ENCODE measurements around the gene PRKCE. TPM values are rescaled to one million over a fixed set of nuclear protein-coding genes. Genes with fewer than 3 reads are reported as not detected.

PRKCE gene
- polyA plus RNA-seq, 3 donors, result 1.3 to 7.7 (median 2.3) TPM

DNA sequence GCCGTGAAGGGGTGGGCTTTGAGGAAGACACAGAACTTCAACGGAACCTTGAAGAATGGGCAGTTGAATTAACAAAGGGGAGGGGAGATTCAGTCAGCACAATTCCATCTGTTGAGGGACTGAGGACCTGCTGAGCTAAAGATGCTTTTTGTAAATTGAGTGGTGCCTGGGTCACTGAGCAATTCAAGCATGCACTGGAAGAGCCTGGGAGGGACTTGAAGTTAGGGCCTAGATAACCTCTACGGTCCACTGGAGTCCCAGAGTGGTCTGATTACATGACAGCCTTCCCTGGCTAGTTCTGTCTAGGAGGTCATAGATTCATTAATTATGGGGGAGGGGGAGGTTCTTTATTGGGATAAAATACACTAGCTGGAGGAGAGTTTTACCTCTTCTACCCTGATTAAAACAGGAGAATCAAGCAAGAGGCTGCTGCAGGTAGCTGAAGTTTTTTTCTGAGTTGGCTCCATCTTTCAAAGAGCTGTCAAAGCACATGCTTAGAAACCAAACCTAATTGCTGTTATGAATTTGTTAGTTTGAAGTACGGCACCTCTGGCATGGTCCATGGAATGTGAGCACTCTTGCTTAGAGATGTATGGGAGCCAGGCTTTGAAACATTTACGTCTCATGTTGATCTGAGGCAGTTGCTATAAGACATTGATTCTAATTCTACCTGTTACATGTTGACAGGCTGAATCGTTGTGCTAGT, 290.2 kb downstream of the PRKCE start:
- H3K27me3 ChIP-seq (ENCODE audit: control insufficient read depth in 2 of 2, insufficient read depth in 2 of 2, low read length in 2 of 2), result no peaks in the 10 kb centered on the region
- Mint-ChIP-seq H3K27ac (no peak overlapping the region), H3K4me1 (peaks cover 7% of the 10 kb centered on the region), H3K9me3 (peaks cover 0 to 4% (median 0%) of the 10 kb centered on the region in 7 donors), H3K36me3 (peaks cover 10 to 13% of the 10 kb centered on the region in 2 donors), H3K27me3 (ENCODE audit: low read depth in 3 of 3) (peaks cover 0 to 2% (median 0%) of the 10 kb centered on the region in 3 donors), H3K4me3 (no peak overlapping the region)
- TF ChIP-seq, protein P1, sequence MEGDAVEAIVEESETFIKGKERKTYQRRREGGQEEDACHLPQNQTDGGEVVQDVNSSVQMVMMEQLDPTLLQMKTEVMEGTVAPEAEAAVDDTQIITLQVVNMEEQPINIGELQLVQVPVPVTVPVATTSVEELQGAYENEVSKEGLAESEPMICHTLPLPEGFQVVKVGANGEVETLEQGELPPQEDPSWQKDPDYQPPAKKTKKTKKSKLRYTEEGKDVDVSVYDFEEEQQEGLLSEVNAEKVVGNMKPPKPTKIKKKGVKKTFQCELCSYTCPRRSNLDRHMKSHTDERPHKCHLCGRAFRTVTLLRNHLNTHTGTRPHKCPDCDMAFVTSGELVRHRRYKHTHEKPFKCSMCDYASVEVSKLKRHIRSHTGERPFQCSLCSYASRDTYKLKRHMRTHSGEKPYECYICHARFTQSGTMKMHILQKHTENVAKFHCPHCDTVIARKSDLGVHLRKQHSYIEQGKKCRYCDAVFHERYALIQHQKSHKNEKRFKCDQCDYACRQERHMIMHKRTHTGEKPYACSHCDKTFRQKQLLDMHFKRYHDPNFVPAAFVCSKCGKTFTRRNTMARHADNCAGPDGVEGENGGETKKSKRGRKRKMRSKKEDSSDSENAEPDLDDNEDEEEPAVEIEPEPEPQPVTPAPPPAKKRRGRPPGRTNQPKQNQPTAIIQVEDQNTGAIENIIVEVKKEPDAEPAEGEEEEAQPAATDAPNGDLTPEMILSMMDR (IDR thresholded peaks at IDR 0.05), result no peak
- H3K4me1 ChIP-seq (ENCODE audit: control insufficient read depth in 1 of 2, insufficient read depth in 2 of 2, low read length in 2 of 2), result no peaks in the 10 kb centered on the region
- peaks cover 5% of the 10 kb centered on the region for H4K20me1 ChIP-seq (ENCODE audit: insufficient read depth, low read length)
- H3K4me2 ChIP-seq (replicated peaks; ENCODE audit: extremely low read depth, low read length, poor library complexity, severe bottlenecking), result no peak overlapping the region
- H3K79me2 ChIP-seq (ENCODE audit: insufficient read depth, low read length), result no peaks in the 10 kb centered on the region
- H3K27ac ChIP-seq (ENCODE audit: low read depth in 1 of 2, low read length in 2 of 2), result no peak overlapping the region
- WGBS (ENCODE audit: insufficient coverage), result 100% methylated on average over 4 of the region's 6 CpGs
- no peak for DNase-seq
- no peaks in the 10 kb centered on the region for H3K9me3 ChIP-seq (replicated peaks in 1 of 2; ENCODE audit: control insufficient read depth in 1 of 2, insufficient read depth in 1 of 2, low read length in 2 of 2)
- no peak overlapping the region for H2AFZ ChIP-seq (ENCODE audit: insufficient read depth, low read depth, low read length, poor library complexity, severe bottlenecking)
- intact Hi-C loops (cut with micrococcal nuclease), result no loop called here
- H3K9ac ChIP-seq (ENCODE audit: insufficient read depth, low read length, poor library complexity, severe bottlenecking), result no peak overlapping the region
- H3K36me3 ChIP-seq (replicated peaks in 1 of 2; ENCODE audit: control insufficient read depth in 1 of 2, insufficient read depth in 2 of 2, low read length in 2 of 2), result no peaks in the 10 kb centered on the region
- H3K4me3 ChIP-seq (replicated peaks in 1 of 3; ENCODE audit: low read depth in 2 of 3, low read length in 3 of 3), result no peak overlapping the region

DNA sequence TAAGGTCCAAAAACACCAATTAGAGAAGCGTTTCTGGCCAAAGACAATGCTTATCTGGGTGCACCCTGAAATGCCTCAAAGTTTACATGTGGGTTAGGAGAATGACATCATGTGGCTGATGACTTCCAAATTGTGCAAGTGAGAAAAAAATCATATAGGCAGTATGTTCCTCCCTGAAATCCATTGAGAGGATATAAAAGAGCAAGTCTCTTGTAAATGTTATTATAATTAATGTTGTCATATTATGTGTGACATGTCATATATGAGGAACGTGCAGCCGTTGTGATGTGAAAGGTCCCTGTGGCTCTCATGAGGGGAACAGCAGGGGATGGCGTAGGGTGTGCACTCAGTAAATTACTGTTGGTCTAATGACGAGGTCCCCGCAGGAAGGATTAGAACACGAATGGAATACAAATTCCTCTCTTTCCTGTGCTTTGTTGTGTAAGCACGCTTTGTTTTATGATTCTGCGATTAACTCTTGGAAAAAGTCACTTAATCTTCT, 290.8 kb downstream of the PRKCE start:
- Histone ChIP-seq H3K9ac (ENCODE audit: insufficient read depth, low read length, poor library complexity, severe bottlenecking) (no peak overlapping the region), H3K4me1 (ENCODE audit: control insufficient read depth in 1 of 2, insufficient read depth in 2 of 2, low read length in 2 of 2) (no peaks in the 10 kb centered on the region), H3K4me3 (replicated peaks in 1 of 3; ENCODE audit: low read depth in 2 of 3, low read length in 3 of 3) (no peak overlapping the region), H2AFZ (ENCODE audit: insufficient read depth, low read depth, low read length, poor library complexity, severe bottlenecking) (no peak overlapping the region), H3K36me3 (replicated peaks in 1 of 2; ENCODE audit: control insufficient read depth in 1 of 2, insufficient read depth in 2 of 2, low read length in 2 of 2) (no peaks in the 10 kb centered on the region), H4K20me1 (ENCODE audit: insufficient read depth, low read length) (peaks cover 10% of the 10 kb centered on the region), H3K4me2 (replicated peaks; ENCODE audit: extremely low read depth, low read length, poor library complexity, severe bottlenecking) (no peak overlapping the region), H3K9me3 (replicated peaks in 1 of 2; ENCODE audit: control insufficient read depth in 1 of 2, insufficient read depth in 1 of 2, low read length in 2 of 2) (no peaks in the 10 kb centered on the region), H3K79me2 (ENCODE audit: insufficient read depth, low read length) (no peaks in the 10 kb centered on the region), H3K27ac (ENCODE audit: low read depth in 1 of 2, low read length in 2 of 2) (no peak overlapping the region), H3K27me3 (ENCODE audit: control insufficient read depth in 2 of 2, insufficient read depth in 2 of 2, low read length in 2 of 2) (no peaks in the 10 kb centered on the region)
- WGBS (ENCODE audit: insufficient coverage), result 96% methylated on average over 6 of the region's 9 CpGs
- Mint-ChIP-seq H3K27ac (no peak overlapping the region), H3K36me3 (peaks cover 10 to 13% of the 10 kb centered on the region in 2 donors), H3K4me1 (peaks cover 7% of the 10 kb centered on the region), H3K27me3 (ENCODE audit: low read depth in 3 of 3) (peaks cover 0 to 2% (median 0%) of the 10 kb centered on the region in 3 donors), H3K4me3 (no peak overlapping the region), H3K9me3 (peaks cover 0 to 4% (median 0%) of the 10 kb centered on the region in 7 donors)
- DNase-seq, result no peak
- intact Hi-C loops (cut with micrococcal nuclease), result no loop called here
- TF ChIP-seq, protein P1 (IDR thresholded peaks at IDR 0.05), result no peak
